ENCODE data around the gene MYL7.

The MYL7 gene

DNA sequence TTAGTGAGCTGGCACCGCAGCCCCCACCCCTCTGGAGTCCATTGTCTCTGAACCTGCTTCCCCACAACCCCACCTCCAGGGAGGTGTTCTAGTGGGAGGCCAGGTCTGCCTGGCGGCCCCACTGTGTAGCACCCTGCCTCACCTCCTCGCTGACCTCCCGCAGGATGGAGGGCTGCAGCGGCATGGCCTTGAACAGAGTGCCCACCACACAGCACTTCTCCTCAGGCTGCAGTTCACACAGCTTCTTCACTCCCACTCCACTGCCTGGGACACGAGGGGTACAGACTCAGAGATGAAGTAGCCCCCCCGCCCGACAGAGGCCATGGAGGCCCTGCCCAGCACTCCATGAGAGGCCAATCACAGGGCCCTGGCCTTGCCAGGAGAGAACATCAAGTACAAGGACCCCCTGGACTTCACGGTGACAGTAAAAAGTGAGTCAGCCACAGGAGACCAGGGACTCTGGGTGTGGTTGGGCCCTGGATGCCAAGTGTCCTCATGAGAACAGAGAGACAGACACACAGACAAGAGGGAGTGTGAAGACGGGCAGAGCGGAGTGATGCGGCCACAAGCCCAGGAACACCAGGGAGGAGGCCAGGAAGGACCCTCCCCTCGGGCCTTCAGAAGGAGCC is 23.2 kb downstream of the MYL7 start:
- DNase-seq (ENCODE audit: low spot score): no peak
- Histone ChIP-seq H3K4me3 (no peak overlapping the region), H3K27ac (peak overlapping the region in 1 of 2 donors; percentile 4)
- TF ChIP-seq, protein P1, sequence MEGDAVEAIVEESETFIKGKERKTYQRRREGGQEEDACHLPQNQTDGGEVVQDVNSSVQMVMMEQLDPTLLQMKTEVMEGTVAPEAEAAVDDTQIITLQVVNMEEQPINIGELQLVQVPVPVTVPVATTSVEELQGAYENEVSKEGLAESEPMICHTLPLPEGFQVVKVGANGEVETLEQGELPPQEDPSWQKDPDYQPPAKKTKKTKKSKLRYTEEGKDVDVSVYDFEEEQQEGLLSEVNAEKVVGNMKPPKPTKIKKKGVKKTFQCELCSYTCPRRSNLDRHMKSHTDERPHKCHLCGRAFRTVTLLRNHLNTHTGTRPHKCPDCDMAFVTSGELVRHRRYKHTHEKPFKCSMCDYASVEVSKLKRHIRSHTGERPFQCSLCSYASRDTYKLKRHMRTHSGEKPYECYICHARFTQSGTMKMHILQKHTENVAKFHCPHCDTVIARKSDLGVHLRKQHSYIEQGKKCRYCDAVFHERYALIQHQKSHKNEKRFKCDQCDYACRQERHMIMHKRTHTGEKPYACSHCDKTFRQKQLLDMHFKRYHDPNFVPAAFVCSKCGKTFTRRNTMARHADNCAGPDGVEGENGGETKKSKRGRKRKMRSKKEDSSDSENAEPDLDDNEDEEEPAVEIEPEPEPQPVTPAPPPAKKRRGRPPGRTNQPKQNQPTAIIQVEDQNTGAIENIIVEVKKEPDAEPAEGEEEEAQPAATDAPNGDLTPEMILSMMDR (IDR thresholded peaks at IDR 0.05): no peak

- no peak for DNase-seq (ENCODE audit: low spot score)
- H3K4me3 ChIP-seq: no peak overlapping the region
- TF ChIP-seq, protein P1 (IDR thresholded peaks at IDR 0.05): no peak
- H3K27ac ChIP-seq: no peak overlapping the region
These were observed 24.1 kb downstream of the MYL7 start for GRCh38 chr7:44116789-44117666.

- H3K27ac ChIP-seq: peak overlapping the region in 1 of 2 donors; percentile 4
- DNase-seq (ENCODE audit: low spot score): no peak
- TF ChIP-seq, protein P1 (IDR thresholded peaks at IDR 0.05): no peak
- H3K4me3 ChIP-seq: no peak overlapping the region
These were observed 24.9 kb downstream of the MYL7 start for GRCh38 chr7:44116087-44116788.

DNA sequence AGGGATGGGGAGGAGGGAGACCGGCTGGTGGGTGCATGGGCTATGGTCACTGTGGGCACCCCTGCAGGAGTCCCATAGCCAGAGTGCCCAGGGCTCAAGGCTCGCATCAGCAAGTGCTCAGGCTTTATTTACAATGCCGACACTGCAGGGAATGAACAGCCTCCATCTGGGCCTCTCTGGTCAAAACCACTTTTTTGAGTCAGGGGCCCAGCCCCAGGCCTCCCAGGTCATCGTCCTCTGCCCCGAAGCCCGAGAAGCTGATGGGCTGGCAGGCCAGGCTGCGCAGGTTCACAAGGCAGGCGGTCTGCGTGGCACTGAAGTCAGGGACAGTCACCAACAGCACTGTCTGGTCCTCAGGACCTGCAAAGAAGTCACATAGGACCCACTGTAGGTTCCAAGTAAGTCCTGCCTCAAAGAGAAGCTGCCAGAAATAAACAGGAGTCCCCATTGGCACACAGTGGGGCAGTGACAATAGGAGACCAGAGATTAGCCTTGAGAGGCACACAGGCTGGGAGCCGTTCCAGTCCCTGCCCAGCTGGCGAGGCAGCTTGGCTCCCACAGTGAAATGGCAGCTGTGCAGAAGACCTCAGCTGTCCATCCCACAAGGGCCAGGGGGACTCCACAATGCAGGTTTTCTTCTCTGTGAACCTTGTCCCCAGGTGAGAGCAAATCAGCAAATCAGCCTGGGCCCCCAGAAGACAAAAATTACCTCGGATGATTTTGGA is 26.4 kb downstream of the MYL7 start:
- no peak overlapping the region for H3K4me3 ChIP-seq
- DNase-seq (ENCODE audit: low spot score): no peak
- H3K27ac ChIP-seq: peak overlapping the region in 1 of 2 donors; percentile 99
- TF ChIP-seq, protein P1 (IDR thresholded peaks at IDR 0.05): no peak

- DNase-seq (ENCODE audit: low spot score): no peak
- TF ChIP-seq, protein P1 (IDR thresholded peaks at IDR 0.05): no peak
- peak overlapping the region in 1 of 2 donors; percentile 99 for H3K27ac ChIP-seq
- no peak overlapping the region for H3K4me3 ChIP-seq
These were observed 27.3 kb downstream of the MYL7 start for GRCh38 chr7:44113764-44114354.

DNA sequence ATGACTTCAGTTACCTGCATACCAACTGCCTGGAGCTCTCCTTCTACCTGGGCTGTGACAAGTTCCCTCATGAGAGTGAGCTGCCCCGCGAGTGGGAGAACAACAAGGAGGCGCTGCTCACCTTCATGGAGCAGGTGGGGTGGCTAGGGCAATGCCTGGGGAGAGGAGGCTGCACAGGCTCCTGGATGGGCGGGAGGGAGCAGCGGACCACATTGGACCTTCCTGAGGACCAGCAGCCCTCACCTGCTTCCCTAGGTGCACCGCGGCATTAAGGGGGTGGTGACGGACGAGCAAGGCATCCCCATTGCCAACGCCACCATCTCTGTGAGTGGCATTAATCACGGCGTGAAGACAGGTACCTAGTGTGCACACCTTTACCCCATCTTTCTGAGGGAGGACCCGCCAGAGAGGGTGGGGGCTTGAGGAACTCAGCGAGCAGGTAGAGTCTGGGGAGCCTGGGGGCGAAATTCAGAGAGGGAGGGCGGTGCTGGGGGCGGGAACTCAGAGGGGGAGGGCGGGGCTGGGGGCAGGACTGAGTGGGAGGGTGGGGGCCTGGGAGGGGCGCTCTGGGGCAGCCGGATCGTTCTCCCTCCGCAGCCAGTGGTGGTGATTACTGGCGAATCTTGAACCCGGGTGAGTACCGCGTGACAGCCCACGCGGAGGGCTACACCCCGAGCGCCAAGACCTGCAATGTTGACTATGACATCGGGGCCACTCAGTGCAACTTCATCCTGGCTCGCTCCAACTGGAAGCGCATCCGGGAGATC is 28.0 kb downstream of the MYL7 start:
- DNase-seq (ENCODE audit: low spot score): no peak
- Histone ChIP-seq H3K27ac (peak overlapping the region; percentile 27 to 99), H3K4me3 (peak overlapping the region; percentile 5)
- TF ChIP-seq, protein P1 (IDR thresholded peaks at IDR 0.05): no peak
